ENCODE results near the gene NSD1. TPM values are rescaled to one million over a fixed set of nuclear protein-coding genes. Genes with fewer than 3 reads are reported as not detected.

NSD1 gene
- total RNA-seq, 1 experiment from 2014 or later = 48.9 TPM

- no peak overlapping the region for H3K4me2 ChIP-seq (ENCODE audit: low read length)
- BruUV-seq (replicated peaks) = no TSS peak
- no peak for ATAC-seq
- no peak overlapping the region for H2AFZ ChIP-seq (ENCODE audit: low read length)
- H3K27ac ChIP-seq (ENCODE audit: low read length) = no peak overlapping the region
- H3K9me2 ChIP-seq (replicated peaks; ENCODE audit: low read length) = no peaks in the 10 kb centered on the region
- TF ChIP-seq EZH2phosphoT487 (IDR thresholded peaks at IDR 0.05; ENCODE audit: borderline replicate concordance, low read length) = no peak
- TF ChIP-seq, protein P1, sequence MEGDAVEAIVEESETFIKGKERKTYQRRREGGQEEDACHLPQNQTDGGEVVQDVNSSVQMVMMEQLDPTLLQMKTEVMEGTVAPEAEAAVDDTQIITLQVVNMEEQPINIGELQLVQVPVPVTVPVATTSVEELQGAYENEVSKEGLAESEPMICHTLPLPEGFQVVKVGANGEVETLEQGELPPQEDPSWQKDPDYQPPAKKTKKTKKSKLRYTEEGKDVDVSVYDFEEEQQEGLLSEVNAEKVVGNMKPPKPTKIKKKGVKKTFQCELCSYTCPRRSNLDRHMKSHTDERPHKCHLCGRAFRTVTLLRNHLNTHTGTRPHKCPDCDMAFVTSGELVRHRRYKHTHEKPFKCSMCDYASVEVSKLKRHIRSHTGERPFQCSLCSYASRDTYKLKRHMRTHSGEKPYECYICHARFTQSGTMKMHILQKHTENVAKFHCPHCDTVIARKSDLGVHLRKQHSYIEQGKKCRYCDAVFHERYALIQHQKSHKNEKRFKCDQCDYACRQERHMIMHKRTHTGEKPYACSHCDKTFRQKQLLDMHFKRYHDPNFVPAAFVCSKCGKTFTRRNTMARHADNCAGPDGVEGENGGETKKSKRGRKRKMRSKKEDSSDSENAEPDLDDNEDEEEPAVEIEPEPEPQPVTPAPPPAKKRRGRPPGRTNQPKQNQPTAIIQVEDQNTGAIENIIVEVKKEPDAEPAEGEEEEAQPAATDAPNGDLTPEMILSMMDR (conservative IDR thresholded peaks at IDR 0.05; ENCODE audit: low read depth, low read length) = no peak
- TF ChIP-seq EZH2 (IDR thresholded peaks at IDR 0.05; ENCODE audit: low read length, unreplicated experiment) = no peak
- H3F3A ChIP-seq (ENCODE audit: low read length, unreplicated experiment) = no peaks in the 10 kb centered on the region
- ChIA-PET POLR2A (ENCODE audit: unreplicated experiment) (no interaction called here), CTCF (no interaction called here)
- DNase-seq = no peak
- H3K79me2 ChIP-seq (ENCODE audit: low read length) = peaks cover 63% of the 10 kb centered on the region
- intact Hi-C loops (cut with micrococcal nuclease) = loop anchor here (2.0 kb wide), 1 partner anchor 147 kb away; no protein-coding TSS in a partner anchor
- peaks cover 17% of the 10 kb centered on the region for H4K20me1 ChIP-seq (ENCODE audit: low read length)
- H3K27me3 ChIP-seq (ENCODE audit: low read length) = no peaks in the 10 kb centered on the region
- H3K9ac ChIP-seq (ENCODE audit: low read length) = no peak overlapping the region
- peaks cover 35% of the 10 kb centered on the region for H3K4me1 ChIP-seq (ENCODE audit: insufficient read depth, low read length)
- no peaks in the 10 kb centered on the region for H3K9me3 ChIP-seq (ENCODE audit: low read length)
- peaks cover 18% of the 10 kb centered on the region; the same call in 1 of the 2 replicates for H3K36me3 ChIP-seq (ENCODE audit: low read depth, low read length)
- H3K4me3 ChIP-seq (ENCODE audit: low read length) = no peak overlapping the region
Observed at GRCh38 chr5:177307544-177308363, 174.2 kb downstream of the NSD1 start.

DNA sequence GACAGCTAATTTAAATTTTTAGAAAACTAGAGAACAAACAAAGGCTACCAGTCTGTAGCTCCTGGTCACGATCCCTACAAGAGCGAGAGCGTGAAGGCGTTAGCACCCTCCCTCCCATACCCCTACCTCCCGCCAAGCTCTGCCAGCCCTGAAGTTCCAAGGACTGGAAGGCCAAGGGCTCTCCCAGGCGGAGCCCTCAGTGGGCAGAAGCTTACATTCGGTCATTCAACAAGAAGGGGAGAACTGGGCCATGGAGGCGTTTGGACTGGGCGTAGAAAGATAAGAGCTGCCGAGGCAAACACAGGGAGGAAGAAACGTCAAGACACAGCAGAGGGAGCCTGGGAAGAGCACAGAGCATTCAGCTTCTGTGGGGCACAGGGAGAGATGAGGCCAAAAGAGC lies 175.2 kb downstream of the NSD1 start:
- Histone ChIP-seq H3K4me1 (ENCODE audit: insufficient read depth, low read length) (peaks cover 39% of the 10 kb centered on the region), H3K9ac (ENCODE audit: low read length) (no peak overlapping the region), H3F3A (ENCODE audit: low read length, unreplicated experiment) (no peaks in the 10 kb centered on the region), H3K9me2 (replicated peaks; ENCODE audit: low read length) (no peaks in the 10 kb centered on the region), H3K27ac (ENCODE audit: low read length) (no peak overlapping the region), H3K36me3 (ENCODE audit: low read depth, low read length) (peaks cover 18% of the 10 kb centered on the region; the same call in 1 of the 2 replicates), H3K27me3 (ENCODE audit: low read length) (no peaks in the 10 kb centered on the region), H3K9me3 (ENCODE audit: low read length) (no peaks in the 10 kb centered on the region), H3K4me3 (ENCODE audit: low read length) (no peak overlapping the region), H2AFZ (ENCODE audit: low read length) (no peak overlapping the region), H4K20me1 (ENCODE audit: low read length) (peaks cover 17% of the 10 kb centered on the region), H3K4me2 (ENCODE audit: low read length) (no peak overlapping the region), H3K79me2 (ENCODE audit: low read length) (peaks cover 57% of the 10 kb centered on the region)
- DNase-seq (no peak), ATAC-seq (no peak)
- intact Hi-C loops (cut with micrococcal nuclease) = loop anchor here (2.0 kb wide), 1 partner anchor 146 kb away; no protein-coding TSS in a partner anchor
- no TSS peak for BruUV-seq (replicated peaks)
- TF ChIP-seq, protein P1 (conservative IDR thresholded peaks at IDR 0.05; ENCODE audit: low read depth, low read length) = no peak
- no peak for TF ChIP-seq EZH2 (IDR thresholded peaks at IDR 0.05; ENCODE audit: low read length, unreplicated experiment)
- TF ChIP-seq EZH2phosphoT487 (IDR thresholded peaks at IDR 0.05; ENCODE audit: borderline replicate concordance, low read length) = no peak
- ChIA-PET POLR2A (ENCODE audit: unreplicated experiment) (no interaction called here), CTCF (interaction anchor here (0.5 kb wide), 1 partner anchor 94 kb away, joined by 3 read pairs; no protein-coding TSS in a partner anchor)
